ENCODE measurements around the gene NLRP7. TPM values are rescaled to one million over a fixed set of nuclear protein-coding genes. Genes with fewer than 3 reads are reported as not detected.
"Not testable (repeated sequence)": the region's sequence is repeated elsewhere in the genome, so short reads cannot be mapped to it uniquely, and the experiment has no call there.

NLRP7 gene
- total RNA-seq, 5 donors from 2014 or later (not counting 1 experiment from before 2014, with no cell fraction given), result not detected

GRCh38 chr19:54903303-54903702 lies 44.0 kb downstream of the NLRP7 start:
- Histone ChIP-seq H3K9me3 (no peaks in the 10 kb centered on the region), H3K36me3 (ENCODE audit: control insufficient read depth in 2 of 2, extremely low read depth in 1 of 2, insufficient read depth in 1 of 2, low read length in 1 of 2) (no peaks in the 10 kb centered on the region), H3K27ac (ENCODE audit: low read length) (no peak overlapping the region), H3K4me3 (ENCODE audit: control insufficient read depth in 1 of 2, extremely low read depth in 1 of 2, low read length in 1 of 2) (no peak overlapping the region), H3K27me3 (replicated peaks in 1 of 2; ENCODE audit: control insufficient read depth in 2 of 2, extremely low read depth in 1 of 2, insufficient read depth in 2 of 2, low read length in 1 of 2) (peaks cover 0 to 13% of the 10 kb centered on the region in 2 experiments), H3K4me1 (ENCODE audit: control insufficient read depth in 1 of 2, extremely low read depth in 1 of 2, insufficient read depth in 2 of 2, low read length in 2 of 2) (peaks cover 0 to 5% of the 10 kb centered on the region in 2 experiments)
- DNase-seq (no peak), ATAC-seq (replicated peaks in 1 of 4) (no peak)
- H3K36me3 Mint-ChIP-seq, result no peaks in the 10 kb centered on the region
- ChIA-PET POLR2A (no interaction called here), CTCF (no interaction called here)
- no CpG with 5 or more reads among the region's 6 CpGs for WGBS (ENCODE audit: insufficient coverage)
- H3K27ac Mint-ChIP-seq, result no peak overlapping the region
- H3K4me3 Mint-ChIP-seq, result no peak overlapping the region
- no peaks in the 10 kb centered on the region for H3K4me1 Mint-ChIP-seq
- peaks cover 20 to 25% of the 10 kb centered on the region in 2 donors for H3K27me3 Mint-ChIP-seq
- no peaks in the 10 kb centered on the region for H3K9me3 Mint-ChIP-seq

GRCh38 chr19:54902061-54902460 lies 45.3 kb downstream of the NLRP7 start:
- ATAC-seq (replicated peaks in 1 of 4) (no peak), DNase-seq (no peak)
- H3K36me3 ChIP-seq (ENCODE audit: control insufficient read depth in 2 of 2, extremely low read depth in 1 of 2, insufficient read depth in 1 of 2, low read length in 1 of 2), result no peaks in the 10 kb centered on the region
- H3K9me3 Mint-ChIP-seq, result no peaks in the 10 kb centered on the region
- no peaks in the 10 kb centered on the region for H3K9me3 ChIP-seq
- ChIA-PET CTCF (no interaction called here), POLR2A (no interaction called here)
- no peaks in the 10 kb centered on the region for H3K36me3 Mint-ChIP-seq
- H3K27me3 Mint-ChIP-seq, result peaks cover 31 to 35% of the 10 kb centered on the region in 2 donors
- H3K27ac Mint-ChIP-seq, result no peak overlapping the region
- H3K4me1 Mint-ChIP-seq, result no peaks in the 10 kb centered on the region
- peaks cover 0 to 5% of the 10 kb centered on the region in 2 experiments for H3K4me1 ChIP-seq (ENCODE audit: control insufficient read depth in 1 of 2, extremely low read depth in 1 of 2, insufficient read depth in 2 of 2, low read length in 2 of 2)
- peaks cover 0 to 13% of the 10 kb centered on the region in 2 experiments for H3K27me3 ChIP-seq (replicated peaks in 1 of 2; ENCODE audit: control insufficient read depth in 2 of 2, extremely low read depth in 1 of 2, insufficient read depth in 2 of 2, low read length in 1 of 2)
- H3K4me3 Mint-ChIP-seq, result no peak overlapping the region
- WGBS (ENCODE audit: insufficient coverage), result 81% methylated on average over 2 of the region's 3 CpGs
- H3K27ac ChIP-seq (ENCODE audit: low read length), result no peak overlapping the region
- H3K4me3 ChIP-seq (ENCODE audit: control insufficient read depth in 1 of 2, extremely low read depth in 1 of 2, low read length in 1 of 2), result no peak overlapping the region

GRCh38 chr19:54901153-54901552 lies 46.2 kb downstream of the NLRP7 start:
- peaks cover 33 to 44% of the 10 kb centered on the region in 2 donors for H3K27me3 Mint-ChIP-seq
- H3K4me3 ChIP-seq (ENCODE audit: control insufficient read depth in 1 of 2, extremely low read depth in 1 of 2, low read length in 1 of 2); H3K4me1 ChIP-seq (ENCODE audit: control insufficient read depth in 1 of 2, extremely low read depth in 1 of 2, insufficient read depth in 2 of 2, low read length in 2 of 2); H3K27ac ChIP-seq (ENCODE audit: low read length); H3K36me3 ChIP-seq (ENCODE audit: control insufficient read depth in 2 of 2, extremely low read depth in 1 of 2, insufficient read depth in 1 of 2, low read length in 1 of 2); H3K9me3 ChIP-seq; ATAC-seq (replicated peaks in 1 of 4); H3K36me3 Mint-ChIP-seq; H3K9me3 Mint-ChIP-seq; CTCF ChIA-PET; POLR2A ChIA-PET; H3K27ac Mint-ChIP-seq; H3K4me1 Mint-ChIP-seq; H3K27me3 ChIP-seq (replicated peaks in 1 of 2; ENCODE audit: control insufficient read depth in 2 of 2, extremely low read depth in 1 of 2, insufficient read depth in 2 of 2, low read length in 1 of 2); H3K4me3 Mint-ChIP-seq: not testable (repeated sequence)
- DNase-seq, result peak in 1 of 35 experiments; percentile 29
- WGBS (ENCODE audit: insufficient coverage), result 74% methylated on average over 4 of the region's 8 CpGs

- ATAC-seq (replicated peaks in 1 of 4); POLR2A ChIA-PET: not testable (repeated sequence)
- peaks cover 31 to 41% of the 10 kb centered on the region in 2 donors for H3K27me3 Mint-ChIP-seq
Measured at GRCh38 chr19:54899646-54900045, 47.7 kb downstream of the NLRP7 start.

GRCh38 chr19:54898685-54899084 lies 48.6 kb downstream of the NLRP7 start:
- DNase-seq; H3K27ac Mint-ChIP-seq; ATAC-seq (replicated peaks in 1 of 4); H3K9me3 ChIP-seq; H3K27me3 ChIP-seq (replicated peaks in 1 of 2; ENCODE audit: control insufficient read depth in 2 of 2, extremely low read depth in 1 of 2, insufficient read depth in 2 of 2, low read length in 1 of 2); H3K4me1 ChIP-seq (ENCODE audit: control insufficient read depth in 1 of 2, extremely low read depth in 1 of 2, insufficient read depth in 2 of 2, low read length in 2 of 2); H3K4me3 ChIP-seq (ENCODE audit: control insufficient read depth in 1 of 2, extremely low read depth in 1 of 2, low read length in 1 of 2); H3K36me3 ChIP-seq (ENCODE audit: control insufficient read depth in 2 of 2, extremely low read depth in 1 of 2, insufficient read depth in 1 of 2, low read length in 1 of 2); H3K4me3 Mint-ChIP-seq; H3K9me3 Mint-ChIP-seq; H3K27ac ChIP-seq (ENCODE audit: low read length); H3K36me3 Mint-ChIP-seq; CTCF ChIA-PET; H3K4me1 Mint-ChIP-seq; POLR2A ChIA-PET: not testable (repeated sequence)
- peaks cover 31 to 41% of the 10 kb centered on the region in 2 donors for H3K27me3 Mint-ChIP-seq
- 78% methylated on average over 2 of the region's 7 CpGs for WGBS (ENCODE audit: insufficient coverage)

More at GRCh38 chr19:54899646-54900045, 47.7 kb downstream of the NLRP7 start:
- H3K4me1 ChIP-seq (ENCODE audit: control insufficient read depth in 1 of 2, extremely low read depth in 1 of 2, insufficient read depth in 2 of 2, low read length in 2 of 2); H3K36me3 ChIP-seq (ENCODE audit: control insufficient read depth in 2 of 2, extremely low read depth in 1 of 2, insufficient read depth in 1 of 2, low read length in 1 of 2); H3K9me3 ChIP-seq; H3K36me3 Mint-ChIP-seq; H3K4me1 Mint-ChIP-seq; H3K9me3 Mint-ChIP-seq; DNase-seq; H3K4me3 ChIP-seq (ENCODE audit: control insufficient read depth in 1 of 2, extremely low read depth in 1 of 2, low read length in 1 of 2); H3K27ac Mint-ChIP-seq; CTCF ChIA-PET; H3K4me3 Mint-ChIP-seq; H3K27me3 ChIP-seq (replicated peaks in 1 of 2; ENCODE audit: control insufficient read depth in 2 of 2, extremely low read depth in 1 of 2, insufficient read depth in 2 of 2, low read length in 1 of 2); H3K27ac ChIP-seq (ENCODE audit: low read length): not testable (repeated sequence)
- WGBS (ENCODE audit: insufficient coverage), result 82% methylated on average over 9 of the region's 9 CpGs

GRCh38 chr19:54896036-54896435 lies 51.3 kb downstream of the NLRP7 start:
- Mint-ChIP-seq H3K4me3 (no peak overlapping the region), H3K9me3 (no peaks in the 10 kb centered on the region), H3K27me3 (peaks cover 34 to 41% of the 10 kb centered on the region in 2 donors), H3K4me1 (no peaks in the 10 kb centered on the region), H3K36me3 (no peaks in the 10 kb centered on the region), H3K27ac (no peak overlapping the region)
- ChIA-PET POLR2A (no interaction called here), CTCF (no interaction called here)
- no peak for ATAC-seq (replicated peaks in 1 of 4)
- Histone ChIP-seq H3K4me1 (ENCODE audit: control insufficient read depth in 1 of 2, extremely low read depth in 1 of 2, insufficient read depth in 2 of 2, low read length in 2 of 2) (no peaks in the 10 kb centered on the region), H3K4me3 (ENCODE audit: control insufficient read depth in 1 of 2, extremely low read depth in 1 of 2, low read length in 1 of 2) (no peak overlapping the region), H3K9me3 (no peaks in the 10 kb centered on the region), H3K36me3 (ENCODE audit: control insufficient read depth in 2 of 2, extremely low read depth in 1 of 2, insufficient read depth in 1 of 2, low read length in 1 of 2) (no peaks in the 10 kb centered on the region), H3K27me3 (replicated peaks in 1 of 2; ENCODE audit: control insufficient read depth in 2 of 2, extremely low read depth in 1 of 2, insufficient read depth in 2 of 2, low read length in 1 of 2) (peaks cover 0 to 4% of the 10 kb centered on the region in 2 experiments), H3K27ac (ENCODE audit: low read length) (no peak overlapping the region)
- DNase-seq, result no peak
- WGBS (ENCODE audit: insufficient coverage), result 100% methylated on average over 2 of the region's 2 CpGs

- 89% methylated on average over 13 of the region's 16 CpGs for WGBS (ENCODE audit: insufficient coverage)
- DNase-seq; H3K4me1 ChIP-seq (ENCODE audit: control insufficient read depth in 1 of 2, extremely low read depth in 1 of 2, insufficient read depth in 2 of 2, low read length in 2 of 2); H3K27ac ChIP-seq (ENCODE audit: low read length); H3K4me1 Mint-ChIP-seq; H3K27ac Mint-ChIP-seq; ATAC-seq (replicated peaks in 1 of 4); CTCF ChIA-PET; H3K36me3 ChIP-seq (ENCODE audit: control insufficient read depth in 2 of 2, extremely low read depth in 1 of 2, insufficient read depth in 1 of 2, low read length in 1 of 2); H3K27me3 ChIP-seq (replicated peaks in 1 of 2; ENCODE audit: control insufficient read depth in 2 of 2, extremely low read depth in 1 of 2, insufficient read depth in 2 of 2, low read length in 1 of 2); H3K4me3 ChIP-seq (ENCODE audit: control insufficient read depth in 1 of 2, extremely low read depth in 1 of 2, low read length in 1 of 2); POLR2A ChIA-PET; H3K36me3 Mint-ChIP-seq; H3K9me3 Mint-ChIP-seq; H3K4me3 Mint-ChIP-seq; H3K9me3 ChIP-seq: not testable (repeated sequence)
- H3K27me3 Mint-ChIP-seq, result peaks cover 26 to 31% of the 10 kb centered on the region in 2 donors
Measured at GRCh38 chr19:54894106-54894505, 53.2 kb downstream of the NLRP7 start.

Measured in T-cell (primary cell).